HK-2 (cell line): ENCODE results near the gene BANK1.
A peak's percentile ranks its signal among the peaks of the same experiment; 100 is the strongest.

Experiments
- DNase-seq: peaks from one replicate; pipeline ENCODE4 v3.0.0-alpha.2; 2018; ENCODE audit not compliant: unreplicated experiment

BANK1 gene

GRCh38 chr4:101813604-101814003, 23.1 kb downstream of the BANK1 start:
- no peak for DNase-seq

GRCh38 chr4:101818362-101818761, 27.8 kb downstream of the BANK1 start:
- DNase-seq: no peak

GRCh38 chr4:101823864-101824263, 33.3 kb downstream of the BANK1 start:
- no peak for DNase-seq

- no peak for DNase-seq
Measured at GRCh38 chr4:101824500-101824899, 34.0 kb downstream of the BANK1 start.

GRCh38 chr4:101825953-101826352, 35.4 kb downstream of the BANK1 start:
- no peak for DNase-seq

GRCh38 chr4:101831816-101832215, 41.3 kb downstream of the BANK1 start:
- DNase-seq: no peak

GRCh38 chr4:101833480-101833879, 43.0 kb downstream of the BANK1 start:
- no peak for DNase-seq

- DNase-seq: no peak
Measured at GRCh38 chr4:101835121-101835904, 44.8 kb downstream of the BANK1 start.

GRCh38 chr4:101843054-101843453, 52.5 kb downstream of the BANK1 start:
- no peak for DNase-seq

GRCh38 chr4:101846550-101846949, 56.0 kb downstream of the BANK1 start:
- no peak for DNase-seq

- DNase-seq: no peak
Measured at GRCh38 chr4:101850698-101851097, 60.2 kb downstream of the BANK1 start.

GRCh38 chr4:101851672-101852071, 61.1 kb downstream of the BANK1 start:
- DNase-seq: no peak

- DNase-seq: no peak
Measured at GRCh38 chr4:101853028-101853427, 62.5 kb downstream of the BANK1 start.

GRCh38 chr4:101853691-101854090, 63.2 kb downstream of the BANK1 start:
- peak; percentile 36 for DNase-seq

- no peak for DNase-seq
Measured at GRCh38 chr4:101855239-101855638, 64.7 kb downstream of the BANK1 start.

- no peak for DNase-seq
Measured at GRCh38 chr4:101856149-101856548, 65.6 kb downstream of the BANK1 start.

- DNase-seq: no peak
Measured at GRCh38 chr4:101857176-101857575, 66.6 kb downstream of the BANK1 start.

- no peak for DNase-seq
Measured at GRCh38 chr4:101858641-101859040, 68.1 kb downstream of the BANK1 start.

GRCh38 chr4:101862595-101862994, 72.1 kb downstream of the BANK1 start:
- no peak for DNase-seq

GRCh38 chr4:101864660-101865059, 74.1 kb downstream of the BANK1 start:
- no peak for DNase-seq

- no peak for DNase-seq
Measured at GRCh38 chr4:101865501-101866062, 75.1 kb downstream of the BANK1 start.

GRCh38 chr4:101870874-101871273, 80.3 kb downstream of the BANK1 start:
- DNase-seq: no peak

GRCh38 chr4:101871962-101872676, 81.6 kb downstream of the BANK1 start:
- no peak for DNase-seq
